Osteoblast (primary cell): Measurements from ENCODE around the gene ADIPOR1. TPM values are rescaled to one million over a fixed set of nuclear protein-coding genes. Genes with fewer than 3 reads are reported as not detected.
A peak's percentile ranks its signal among the peaks of the same experiment; 100 is the strongest.

Source experiments
- DNase-seq: peaks from one replicate; pipeline ENCODE4 v3.0.0; 2011; ENCODE audit warnings: low spot score, mixed read lengths; ENCODE audit not compliant: insufficient read length; ENCODE audit errors: missing footprints
- H2AFZ ChIP-seq: 2 replicates; pipeline ENCODE4 v1.6.0; 2011; ENCODE audit warnings: mild to moderate bottlenecking, low read length
- H3K27ac ChIP-seq: 2 replicates; pipeline ENCODE4 v1.5.1; 2011; ENCODE audit warnings: mild to moderate bottlenecking, low read depth, low read length, moderate library complexity
- H3K27me3 ChIP-seq: 2 replicates; pipeline ENCODE4 v1.6.0; 2012; ENCODE audit warnings: mild to moderate bottlenecking, control low read depth, inconsistent platforms, low read length, moderate library complexity; ENCODE audit not compliant: insufficient read depth
- H3K36me3 ChIP-seq: 2 replicates; pipeline ENCODE4 v1.5.1; 2011; ENCODE audit warnings: mild to moderate bottlenecking, low read length, control low read depth, moderate library complexity; ENCODE audit not compliant: insufficient read depth
- H3K4me1 ChIP-seq: 2 replicates; pipeline ENCODE4 v1.5.1; 2011; ENCODE audit warnings: mild to moderate bottlenecking, low read length, control low read depth, moderate library complexity; ENCODE audit not compliant: insufficient read depth
- H3K4me2 ChIP-seq: 2 replicates; pipeline ENCODE4 v1.6.0; 2011; ENCODE audit warnings: mild to moderate bottlenecking, low read length; ENCODE audit not compliant: insufficient read depth
- H3K4me3 ChIP-seq: fragments of 200-600 bp; sonication (generic); 3 replicates; pipeline ENCODE4 v1.5.1; 2012; ENCODE audit warnings: mild to moderate bottlenecking, low read length, inconsistent platforms; ENCODE audit not compliant: insufficient read depth
- H3K79me2 ChIP-seq: 2 replicates; pipeline ENCODE4 v1.6.0; 2012; ENCODE audit warnings: mild to moderate bottlenecking, low read length, control low read depth, inconsistent platforms; ENCODE audit not compliant: insufficient read depth
- H3K9me3 ChIP-seq: 2 replicates; pipeline ENCODE4 v1.5.1; 2011; ENCODE audit warnings: low read depth, low read length, control low read depth
- H4K20me1 ChIP-seq: 2 replicates; pipeline ENCODE4 v1.6.0; 2012; ENCODE audit warnings: mild to moderate bottlenecking, low read length, control low read depth; ENCODE audit not compliant: insufficient read depth
- CTCF ChIP-seq: IDR thresholded peaks from 2 replicates; pipeline ENCODE4 v1.5.1; 2011; ENCODE audit warnings: mild to moderate bottlenecking, low read depth, low read length, moderate library complexity; ENCODE audit errors: extremely low read depth
- total RNA-seq: library from RNA; depleted of rRNA; stranded (reverse); fragments of >200 nt; gene quantifications from 2 replicates; pipeline ENCODE4 v1.2.3, GENCODE V29; 2012

ADIPOR1 gene
- total RNA-seq, 1 donor, result 91.9 TPM

GRCh38 chr1:202979459-202979858, 21.3 kb upstream of the ADIPOR1 start:
- no peaks in the 10 kb centered on the region for H3K9me3 ChIP-seq
- H3K27me3 ChIP-seq, result peaks cover 38% of the 10 kb centered on the region
- H4K20me1 ChIP-seq, result no peaks in the 10 kb centered on the region
- TF ChIP-seq CTCF, result no peak
- no peak overlapping the region for H2AFZ ChIP-seq
- H3K27ac ChIP-seq, result no peak overlapping the region
- H3K4me3 ChIP-seq, result no peak overlapping the region
- H3K79me2 ChIP-seq, result no peaks in the 10 kb centered on the region
- H3K4me2 ChIP-seq, result no peak overlapping the region
- no peak for DNase-seq
- no peaks in the 10 kb centered on the region for H3K36me3 ChIP-seq
- no peaks in the 10 kb centered on the region for H3K4me1 ChIP-seq

GRCh38 chr1:202976633-202977032, 18.5 kb upstream of the ADIPOR1 start:
- H3K4me2 ChIP-seq, result no peak overlapping the region
- H3K4me1 ChIP-seq, result no peaks in the 10 kb centered on the region
- no peak overlapping the region for H3K27ac ChIP-seq
- no peaks in the 10 kb centered on the region for H3K36me3 ChIP-seq
- H2AFZ ChIP-seq, result no peak overlapping the region
- no peak overlapping the region for H3K4me3 ChIP-seq
- H3K79me2 ChIP-seq, result no peaks in the 10 kb centered on the region
- no peak for TF ChIP-seq CTCF
- no peaks in the 10 kb centered on the region for H4K20me1 ChIP-seq
- H3K9me3 ChIP-seq, result no peaks in the 10 kb centered on the region
- DNase-seq, result peak; percentile 8
- peaks cover 52% of the 10 kb centered on the region for H3K27me3 ChIP-seq

GRCh38 chr1:202974856-202975255, 16.7 kb upstream of the ADIPOR1 start:
- no peak overlapping the region for H3K27ac ChIP-seq
- no peak overlapping the region for H3K4me2 ChIP-seq
- H4K20me1 ChIP-seq, result no peaks in the 10 kb centered on the region
- no peak for TF ChIP-seq CTCF
- no peaks in the 10 kb centered on the region for H3K79me2 ChIP-seq
- H3K9me3 ChIP-seq, result no peaks in the 10 kb centered on the region
- H3K4me1 ChIP-seq, result no peaks in the 10 kb centered on the region
- no peak for DNase-seq
- H3K36me3 ChIP-seq, result no peaks in the 10 kb centered on the region
- H2AFZ ChIP-seq, result no peak overlapping the region
- H3K27me3 ChIP-seq, result peaks cover 49% of the 10 kb centered on the region
- H3K4me3 ChIP-seq, result no peak overlapping the region

GRCh38 chr1:202972046-202972445, 13.9 kb upstream of the ADIPOR1 start:
- Histone ChIP-seq H3K27ac (no peak overlapping the region), H3K4me1 (peaks cover 14% of the 10 kb centered on the region), H3K27me3 (peaks cover 31% of the 10 kb centered on the region), H3K79me2 (no peaks in the 10 kb centered on the region), H3K4me3 (no peak overlapping the region), H4K20me1 (no peaks in the 10 kb centered on the region), H3K9me3 (no peaks in the 10 kb centered on the region), H3K36me3 (no peaks in the 10 kb centered on the region), H2AFZ (no peak overlapping the region), H3K4me2 (no peak overlapping the region)
- DNase-seq, result no peak
- TF ChIP-seq CTCF, result no peak
